Measurements from ENCODE around the gene HIVEP2.

The HIVEP2 gene

DNA sequence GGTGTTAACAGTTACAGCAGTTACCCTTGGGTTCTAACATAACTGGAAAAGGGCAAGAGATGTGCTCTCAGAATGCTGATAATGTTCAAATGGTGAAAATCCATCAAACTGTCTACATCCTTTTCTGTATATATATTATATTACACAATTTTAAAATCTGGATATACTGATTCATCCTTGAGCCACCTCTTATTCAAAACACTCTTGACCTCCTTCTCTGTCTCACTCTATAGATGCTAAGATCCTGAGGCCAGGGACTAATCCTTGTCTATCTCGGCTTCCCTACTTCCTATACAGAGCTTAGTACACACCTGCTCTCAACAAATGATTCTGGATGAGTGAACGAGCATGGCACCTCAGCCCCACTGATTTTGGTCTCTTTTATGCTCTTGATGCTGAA is 47.3 kb downstream of the HIVEP2 start:
- H4K20me1 ChIP-seq (ENCODE audit: insufficient read depth) = no peaks in the 10 kb centered on the region
- no peak overlapping the region for H3K4me2 ChIP-seq
- H3K4me1 ChIP-seq (ENCODE audit: low read depth, poor library complexity, severe bottlenecking) = peaks cover 22% of the 10 kb centered on the region
- H2AFZ ChIP-seq (ENCODE audit: low read depth) = no peak overlapping the region
- H3K27me3 ChIP-seq (ENCODE audit: insufficient read depth, low read depth) = no peaks in the 10 kb centered on the region
- TF ChIP-seq, protein P1, sequence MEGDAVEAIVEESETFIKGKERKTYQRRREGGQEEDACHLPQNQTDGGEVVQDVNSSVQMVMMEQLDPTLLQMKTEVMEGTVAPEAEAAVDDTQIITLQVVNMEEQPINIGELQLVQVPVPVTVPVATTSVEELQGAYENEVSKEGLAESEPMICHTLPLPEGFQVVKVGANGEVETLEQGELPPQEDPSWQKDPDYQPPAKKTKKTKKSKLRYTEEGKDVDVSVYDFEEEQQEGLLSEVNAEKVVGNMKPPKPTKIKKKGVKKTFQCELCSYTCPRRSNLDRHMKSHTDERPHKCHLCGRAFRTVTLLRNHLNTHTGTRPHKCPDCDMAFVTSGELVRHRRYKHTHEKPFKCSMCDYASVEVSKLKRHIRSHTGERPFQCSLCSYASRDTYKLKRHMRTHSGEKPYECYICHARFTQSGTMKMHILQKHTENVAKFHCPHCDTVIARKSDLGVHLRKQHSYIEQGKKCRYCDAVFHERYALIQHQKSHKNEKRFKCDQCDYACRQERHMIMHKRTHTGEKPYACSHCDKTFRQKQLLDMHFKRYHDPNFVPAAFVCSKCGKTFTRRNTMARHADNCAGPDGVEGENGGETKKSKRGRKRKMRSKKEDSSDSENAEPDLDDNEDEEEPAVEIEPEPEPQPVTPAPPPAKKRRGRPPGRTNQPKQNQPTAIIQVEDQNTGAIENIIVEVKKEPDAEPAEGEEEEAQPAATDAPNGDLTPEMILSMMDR (conservative IDR thresholded peaks at IDR 0.05; ENCODE audit: low read depth, low read length) = no peak
- H3K4me3 ChIP-seq (IDR thresholded peaks at IDR 0.05; ENCODE audit: insufficient read depth, low read depth, low read length) = no peak overlapping the region
- no peaks in the 10 kb centered on the region for H3K36me3 ChIP-seq (ENCODE audit: insufficient read depth)
- H3K27ac ChIP-seq = no peak overlapping the region
- peaks cover 10% of the 10 kb centered on the region; the same call in 1 of the 2 replicates for H3K79me2 ChIP-seq (ENCODE audit: insufficient read depth, low read depth)
- no peak overlapping the region for H3K9ac ChIP-seq

GRCh38 chr6:142896732-142897131 is 48.2 kb downstream of the HIVEP2 start:
- H3K79me2 ChIP-seq (ENCODE audit: insufficient read depth, low read depth) = peaks cover 8% of the 10 kb centered on the region; the same call in 1 of the 2 replicates
- no peaks in the 10 kb centered on the region for H4K20me1 ChIP-seq (ENCODE audit: insufficient read depth)
- peaks cover 13% of the 10 kb centered on the region for H3K4me1 ChIP-seq (ENCODE audit: low read depth, poor library complexity, severe bottlenecking)
- no peak overlapping the region for H2AFZ ChIP-seq (ENCODE audit: low read depth)
- no peak overlapping the region for H3K9ac ChIP-seq
- no peak overlapping the region for H3K4me3 ChIP-seq (IDR thresholded peaks at IDR 0.05; ENCODE audit: insufficient read depth, low read depth, low read length)
- no peaks in the 10 kb centered on the region for H3K27me3 ChIP-seq (ENCODE audit: insufficient read depth, low read depth)
- H3K27ac ChIP-seq = no peak overlapping the region
- H3K4me2 ChIP-seq = no peak overlapping the region
- TF ChIP-seq, protein P1 (conservative IDR thresholded peaks at IDR 0.05; ENCODE audit: low read depth, low read length) = no peak
- H3K36me3 ChIP-seq (ENCODE audit: insufficient read depth) = no peaks in the 10 kb centered on the region

GRCh38 chr6:142893088-142893487 is 51.9 kb downstream of the HIVEP2 start:
- Histone ChIP-seq H3K4me2 (no peak overlapping the region), H3K79me2 (ENCODE audit: insufficient read depth, low read depth) (peaks cover 8% of the 10 kb centered on the region; the same call in 1 of the 2 replicates), H3K27ac (no peak overlapping the region), H3K4me3 (IDR thresholded peaks at IDR 0.05; ENCODE audit: insufficient read depth, low read depth, low read length) (no peak overlapping the region), H4K20me1 (ENCODE audit: insufficient read depth) (no peaks in the 10 kb centered on the region), H3K27me3 (ENCODE audit: insufficient read depth, low read depth) (no peaks in the 10 kb centered on the region), H2AFZ (ENCODE audit: low read depth) (no peak overlapping the region), H3K9ac (no peak overlapping the region), H3K36me3 (ENCODE audit: insufficient read depth) (no peaks in the 10 kb centered on the region), H3K4me1 (ENCODE audit: low read depth, poor library complexity, severe bottlenecking) (peaks cover 18% of the 10 kb centered on the region)
- TF ChIP-seq, protein P1 (conservative IDR thresholded peaks at IDR 0.05; ENCODE audit: low read depth, low read length) = no peak

DNA sequence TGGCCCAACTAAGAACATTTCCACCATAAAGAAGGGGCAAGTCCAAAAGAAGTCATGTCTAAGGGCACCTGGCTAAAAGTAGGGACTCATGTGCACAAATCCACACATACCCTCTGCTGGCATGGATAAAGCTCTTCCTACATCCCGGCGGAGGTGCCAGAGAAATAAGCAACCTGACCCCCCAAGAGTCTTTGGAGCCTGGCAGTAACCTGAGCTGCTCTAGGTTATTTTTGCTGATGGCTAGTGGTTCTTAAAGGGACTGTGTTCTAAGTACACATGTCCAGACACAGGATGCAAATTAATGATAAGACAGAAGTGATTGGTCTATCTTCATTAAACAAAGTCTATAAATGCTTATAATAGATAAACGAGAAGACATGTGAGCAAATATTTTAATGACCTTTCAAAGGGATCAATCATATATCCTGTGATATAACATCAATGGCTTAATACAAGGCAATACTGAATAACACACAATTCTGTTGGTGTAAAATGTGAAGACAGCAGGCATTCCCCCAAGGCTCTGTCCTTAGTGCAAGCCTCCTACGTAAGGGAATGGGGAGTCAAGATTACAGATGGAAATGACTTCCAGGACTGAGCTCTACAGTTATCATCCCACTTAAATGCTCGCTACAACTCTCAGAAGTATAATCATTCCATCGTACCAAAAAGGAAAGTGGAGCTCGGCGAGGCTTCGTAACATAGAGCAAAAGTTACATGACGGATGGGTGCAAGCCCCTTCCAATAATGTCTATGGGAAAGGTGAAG is 52.5 kb downstream of the HIVEP2 start:
- no peaks in the 10 kb centered on the region for H3K27me3 ChIP-seq (ENCODE audit: insufficient read depth, low read depth)
- TF ChIP-seq, protein P1 (conservative IDR thresholded peaks at IDR 0.05; ENCODE audit: low read depth, low read length) = no peak
- no peak overlapping the region for H2AFZ ChIP-seq (ENCODE audit: low read depth)
- peaks cover 10% of the 10 kb centered on the region; the same call in 1 of the 2 replicates for H3K79me2 ChIP-seq (ENCODE audit: insufficient read depth, low read depth)
- no peaks in the 10 kb centered on the region for H3K36me3 ChIP-seq (ENCODE audit: insufficient read depth)
- H3K9ac ChIP-seq = no peak overlapping the region
- no peak overlapping the region for H3K27ac ChIP-seq
- H3K4me2 ChIP-seq = no peak overlapping the region
- no peak overlapping the region for H3K4me3 ChIP-seq (IDR thresholded peaks at IDR 0.05; ENCODE audit: insufficient read depth, low read depth, low read length)
- H4K20me1 ChIP-seq (ENCODE audit: insufficient read depth) = no peaks in the 10 kb centered on the region
- H3K4me1 ChIP-seq (ENCODE audit: low read depth, poor library complexity, severe bottlenecking) = peaks cover 24% of the 10 kb centered on the region

Measured in KMS-11 (cell line).